SK-N-MC (cell line): ENCODE measurements around the gene SEMA5A.
A peak's percentile ranks its signal among the peaks of the same experiment; 100 is the strongest.

Experiments
- DNase-seq: peaks from one replicate; pipeline ENCODE4 v3.0.0-alpha.2; 2011; ENCODE audit warnings: low read depth, low spot score
- H3K27ac ChIP-seq: fragments of 200-600 bp; sonication (generic); 2 replicates; pipeline ENCODE4 v1.5.1; 2016; ENCODE audit warnings: mixed run types
- H3K36me3 ChIP-seq: fragments of 200-600 bp; sonication (generic); 2 replicates; pipeline ENCODE4 v1.6.1; 2017; ENCODE audit warnings: antibody characterized with exemption, low read length, mixed read lengths; ENCODE audit not compliant: insufficient read depth
- H3K4me3 ChIP-seq: fragments of 200-600 bp; sonication (generic); 2 replicates; pipeline ENCODE4 v1.5.1; 2016
- H3K9ac ChIP-seq: fragments of 200-600 bp; sonication (generic); 2 replicates; pipeline ENCODE4 v1.8.0; 2017; ENCODE audit warnings: mixed run types, mixed read lengths; ENCODE audit not compliant: insufficient read length
- H3K9me3 ChIP-seq: fragments of 200-600 bp; sonication (generic); 2 replicates; pipeline ENCODE4 v1.6.1; 2017; ENCODE audit warnings: low read depth, mild to moderate bottlenecking, antibody characterized with exemption, low read length, moderate library complexity, mixed read lengths
- EZH2 ChIP-seq: fragments of 200-600 bp; sonication (generic); IDR thresholded peaks from one replicate; pipeline ENCODE4 v1.6.1; 2017; ENCODE audit warnings: antibody characterized with exemption
- FOXP2 ChIP-seq: optimal IDR thresholded peaks from 2 replicates; pipeline ENCODE3; 2011; ENCODE audit warnings: mild to moderate bottlenecking, moderate library complexity; ENCODE audit not compliant: insufficient read depth; ENCODE audit errors: extremely low read length, control extremely low read depth
- POLR2AphosphoS5 ChIP-seq: IDR thresholded peaks from 2 replicates; pipeline ENCODE4 v1.6.1; 2012; ENCODE audit warnings: mild to moderate bottlenecking, low read depth, low read length, borderline replicate concordance

Gene SEMA5A, protein sequence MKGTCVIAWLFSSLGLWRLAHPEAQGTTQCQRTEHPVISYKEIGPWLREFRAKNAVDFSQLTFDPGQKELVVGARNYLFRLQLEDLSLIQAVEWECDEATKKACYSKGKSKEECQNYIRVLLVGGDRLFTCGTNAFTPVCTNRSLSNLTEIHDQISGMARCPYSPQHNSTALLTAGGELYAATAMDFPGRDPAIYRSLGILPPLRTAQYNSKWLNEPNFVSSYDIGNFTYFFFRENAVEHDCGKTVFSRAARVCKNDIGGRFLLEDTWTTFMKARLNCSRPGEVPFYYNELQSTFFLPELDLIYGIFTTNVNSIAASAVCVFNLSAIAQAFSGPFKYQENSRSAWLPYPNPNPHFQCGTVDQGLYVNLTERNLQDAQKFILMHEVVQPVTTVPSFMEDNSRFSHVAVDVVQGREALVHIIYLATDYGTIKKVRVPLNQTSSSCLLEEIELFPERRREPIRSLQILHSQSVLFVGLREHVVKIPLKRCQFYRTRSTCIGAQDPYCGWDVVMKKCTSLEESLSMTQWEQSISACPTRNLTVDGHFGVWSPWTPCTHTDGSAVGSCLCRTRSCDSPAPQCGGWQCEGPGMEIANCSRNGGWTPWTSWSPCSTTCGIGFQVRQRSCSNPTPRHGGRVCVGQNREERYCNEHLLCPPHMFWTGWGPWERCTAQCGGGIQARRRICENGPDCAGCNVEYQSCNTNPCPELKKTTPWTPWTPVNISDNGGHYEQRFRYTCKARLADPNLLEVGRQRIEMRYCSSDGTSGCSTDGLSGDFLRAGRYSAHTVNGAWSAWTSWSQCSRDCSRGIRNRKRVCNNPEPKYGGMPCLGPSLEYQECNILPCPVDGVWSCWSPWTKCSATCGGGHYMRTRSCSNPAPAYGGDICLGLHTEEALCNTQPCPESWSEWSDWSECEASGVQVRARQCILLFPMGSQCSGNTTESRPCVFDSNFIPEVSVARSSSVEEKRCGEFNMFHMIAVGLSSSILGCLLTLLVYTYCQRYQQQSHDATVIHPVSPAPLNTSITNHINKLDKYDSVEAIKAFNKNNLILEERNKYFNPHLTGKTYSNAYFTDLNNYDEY

DNA sequence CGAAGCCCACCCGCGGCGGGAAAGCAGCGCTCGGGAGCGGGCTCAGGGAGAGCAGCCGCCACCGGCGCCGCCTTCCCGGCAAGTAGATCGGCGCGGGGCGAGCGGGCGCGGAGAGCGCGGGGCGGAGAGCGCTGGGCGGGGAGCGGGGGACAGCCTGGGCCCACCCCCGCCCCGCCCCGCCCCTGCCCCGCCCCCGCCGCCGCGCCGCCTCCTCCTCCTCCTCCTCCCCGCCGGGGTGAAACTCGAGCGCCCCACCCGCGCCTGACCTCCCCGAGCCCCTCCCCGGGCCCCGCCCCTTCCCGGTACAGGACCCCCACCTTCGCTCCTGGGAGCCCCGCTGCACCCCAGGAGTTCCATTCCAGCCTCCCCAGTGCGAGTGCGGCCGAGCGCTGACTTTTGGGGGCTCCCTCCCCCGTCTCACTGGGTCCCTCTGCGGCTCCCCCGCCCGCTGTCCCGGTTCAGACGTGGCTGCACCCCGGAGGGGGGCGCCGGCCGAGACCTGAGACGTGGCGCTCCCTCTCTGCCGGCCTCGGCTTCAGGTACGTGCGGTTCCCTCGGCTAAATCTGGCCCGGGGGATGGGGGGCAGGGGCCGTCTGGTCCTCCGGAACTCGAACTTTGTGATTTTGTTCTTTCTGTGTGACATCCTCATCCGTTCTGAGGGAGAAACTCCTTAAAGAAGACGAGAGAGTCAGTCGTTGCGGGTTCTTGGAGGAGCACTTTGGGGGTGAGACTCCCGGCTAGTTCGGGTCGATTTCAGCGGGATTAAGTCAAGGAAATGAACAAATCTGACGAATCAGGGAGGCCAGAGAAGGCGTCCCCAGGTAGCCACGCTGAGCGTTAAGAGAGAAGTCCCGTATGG lies at the start of gene SEMA5A:
Gene SEMA5A, minus strand, starts transcription at position 84 of the 860 bp plus-strand sequence. CDS start 166,129 bp downstream, outside the sequence.
- Histone ChIP-seq H3K4me3 (peak within 1 kb of the TSS; percentile 66), H3K36me3 (no peaks in the 10 kb centered on the region), H3K27ac (no peak within 1 kb of the TSS), H3K9ac (no peak within 1 kb of the TSS), H3K9me3 (no peaks in the 10 kb centered on the region)
- no peak for DNase-seq
- TF ChIP-seq EZH2 (no peak), FOXP2 (no peak), POLR2AphosphoS5 (no peak)

DNA sequence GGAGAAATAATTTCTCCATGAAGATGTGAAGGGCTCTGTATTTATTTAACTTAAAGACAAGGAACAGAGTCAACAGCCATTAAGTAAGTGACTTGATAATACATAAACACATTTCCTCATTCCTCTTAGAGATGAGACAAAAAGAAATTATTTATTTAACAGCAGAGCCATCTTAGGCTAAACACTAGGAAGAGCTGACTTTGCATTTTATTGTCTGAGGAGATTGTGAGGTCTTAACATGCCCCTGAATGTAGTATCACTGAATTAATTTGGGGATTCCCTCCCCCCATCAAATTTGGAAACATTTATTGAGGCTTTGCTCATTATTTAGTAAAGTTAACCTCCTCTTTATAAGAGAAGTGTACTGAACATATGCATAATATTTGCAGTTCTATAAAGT lies 49.0 kb upstream of the SEMA5A start:
- Histone ChIP-seq H3K9ac (no peak overlapping the region), H3K27ac (no peak overlapping the region), H3K36me3 (no peaks in the 10 kb centered on the region), H3K9me3 (no peaks in the 10 kb centered on the region), H3K4me3 (no peak overlapping the region)
- TF ChIP-seq FOXP2 (no peak), EZH2 (no peak), POLR2AphosphoS5 (no peak)
- no peak for DNase-seq

DNA sequence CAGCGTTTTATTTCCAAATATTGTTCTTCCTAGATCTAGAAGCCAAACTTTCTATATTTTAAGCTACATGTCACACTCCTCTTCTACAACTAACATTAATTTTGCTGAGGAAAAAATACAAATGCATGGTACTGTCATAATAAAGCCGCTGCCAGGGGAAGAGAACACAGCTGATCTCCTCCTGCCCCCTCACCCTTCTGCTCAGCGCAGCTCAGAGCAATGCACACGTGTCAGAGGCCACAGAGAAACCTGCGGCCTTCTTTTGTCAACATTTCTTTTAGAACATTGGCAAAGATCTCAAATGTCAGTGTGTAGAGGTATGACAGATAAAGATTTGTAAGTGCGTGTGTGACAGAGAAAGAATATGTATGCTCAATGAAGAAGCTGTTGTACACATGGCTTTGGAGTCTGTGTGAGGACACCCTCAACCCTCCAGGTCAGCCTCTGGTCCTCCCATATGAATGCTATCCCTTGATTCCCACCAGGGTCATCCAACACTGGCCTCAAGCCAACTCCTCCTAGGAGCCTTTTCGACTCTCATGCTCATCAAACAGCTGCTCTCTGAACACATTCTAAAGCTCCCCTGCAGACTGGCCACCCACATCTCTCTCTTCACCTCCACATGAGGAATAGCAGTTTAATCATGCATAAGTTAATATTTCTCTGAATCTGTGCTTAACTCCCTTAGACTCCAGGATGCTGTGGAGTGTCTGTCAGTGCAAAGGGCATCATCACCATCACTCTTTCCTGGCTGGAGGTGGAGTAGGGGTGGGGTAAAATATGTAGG lies 43.4 kb upstream of the SEMA5A start:
- Histone ChIP-seq H3K4me3 (no peak overlapping the region), H3K27ac (no peak overlapping the region), H3K9me3 (no peaks in the 10 kb centered on the region), H3K36me3 (no peaks in the 10 kb centered on the region), H3K9ac (no peak overlapping the region)
- TF ChIP-seq EZH2: no peak
- no peak for TF ChIP-seq POLR2AphosphoS5
- TF ChIP-seq FOXP2: no peak
- no peak for DNase-seq

DNA sequence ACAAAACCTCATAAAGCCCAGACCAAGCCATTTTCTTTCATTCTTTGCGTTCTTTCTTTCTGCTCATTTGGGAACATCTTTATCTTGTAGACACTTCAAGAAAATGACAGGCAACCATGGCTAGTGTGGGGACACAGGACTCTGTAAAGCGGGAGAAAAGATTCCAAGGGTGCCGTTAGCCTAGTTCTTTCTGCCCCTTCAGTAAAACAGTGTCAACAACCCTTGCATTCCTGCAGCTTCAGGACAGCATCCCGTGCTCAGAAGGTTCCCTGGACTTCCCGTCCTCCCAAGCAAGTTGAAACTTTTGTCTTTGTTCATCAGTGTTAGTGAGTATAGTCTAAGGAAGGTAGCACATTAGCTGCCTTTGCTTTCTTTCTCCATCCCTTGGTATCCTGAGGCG lies 42.4 kb upstream of the SEMA5A start:
- no peaks in the 10 kb centered on the region for H3K9me3 ChIP-seq
- DNase-seq: no peak
- H3K4me3 ChIP-seq: no peak overlapping the region
- no peak for TF ChIP-seq POLR2AphosphoS5
- no peak for TF ChIP-seq FOXP2
- TF ChIP-seq EZH2: no peak
- no peaks in the 10 kb centered on the region for H3K36me3 ChIP-seq
- no peak overlapping the region for H3K9ac ChIP-seq
- H3K27ac ChIP-seq: no peak overlapping the region

DNA sequence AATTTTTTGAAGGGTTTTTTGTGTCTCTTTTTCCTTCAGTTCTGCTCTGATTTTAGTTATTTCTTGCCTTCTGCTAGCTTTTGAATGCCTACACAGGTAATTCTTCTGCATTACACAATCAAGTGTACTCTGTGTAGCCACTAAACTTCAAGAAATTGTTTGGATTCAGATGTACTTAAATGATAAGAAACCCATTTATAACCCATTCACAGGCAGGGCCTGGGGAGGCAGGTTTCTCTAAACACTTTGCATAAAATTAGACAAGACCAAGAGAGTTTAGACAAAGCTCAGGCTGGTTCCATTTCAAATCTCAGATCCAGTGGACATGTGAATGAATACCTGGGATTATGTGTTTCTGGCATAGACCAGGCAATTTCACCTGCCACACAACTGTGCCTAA lies 41.3 kb upstream of the SEMA5A start:
- H3K4me3 ChIP-seq: no peak overlapping the region
- no peak for DNase-seq
- H3K9me3 ChIP-seq: no peaks in the 10 kb centered on the region
- no peaks in the 10 kb centered on the region for H3K36me3 ChIP-seq
- H3K9ac ChIP-seq: no peak overlapping the region
- no peak for TF ChIP-seq EZH2
- no peak for TF ChIP-seq POLR2AphosphoS5
- TF ChIP-seq FOXP2: no peak
- no peak overlapping the region for H3K27ac ChIP-seq

DNA sequence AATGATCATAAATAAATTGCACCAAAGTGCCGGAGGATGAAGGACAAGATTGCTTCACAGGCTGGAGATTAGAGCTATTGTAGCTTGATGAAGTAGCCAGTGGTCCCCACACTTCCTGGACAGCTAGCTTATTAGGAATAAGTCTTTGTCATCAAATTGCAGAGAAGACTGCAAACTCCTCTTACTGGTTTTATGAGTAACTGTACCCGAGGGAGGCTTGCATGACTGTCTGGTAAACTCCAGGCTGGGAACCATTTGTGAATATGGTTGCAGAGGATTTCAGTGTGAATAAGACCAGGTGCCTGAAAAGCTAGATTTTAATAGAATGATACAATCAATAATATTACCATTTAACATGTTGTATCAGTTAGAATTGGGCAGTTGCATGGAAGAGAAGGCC lies 36.5 kb upstream of the SEMA5A start:
- Histone ChIP-seq H3K27ac (no peak overlapping the region), H3K9me3 (no peaks in the 10 kb centered on the region), H3K9ac (no peak overlapping the region), H3K36me3 (no peaks in the 10 kb centered on the region), H3K4me3 (no peak overlapping the region)
- no peak for DNase-seq
- TF ChIP-seq POLR2AphosphoS5 (no peak), FOXP2 (no peak)

DNA sequence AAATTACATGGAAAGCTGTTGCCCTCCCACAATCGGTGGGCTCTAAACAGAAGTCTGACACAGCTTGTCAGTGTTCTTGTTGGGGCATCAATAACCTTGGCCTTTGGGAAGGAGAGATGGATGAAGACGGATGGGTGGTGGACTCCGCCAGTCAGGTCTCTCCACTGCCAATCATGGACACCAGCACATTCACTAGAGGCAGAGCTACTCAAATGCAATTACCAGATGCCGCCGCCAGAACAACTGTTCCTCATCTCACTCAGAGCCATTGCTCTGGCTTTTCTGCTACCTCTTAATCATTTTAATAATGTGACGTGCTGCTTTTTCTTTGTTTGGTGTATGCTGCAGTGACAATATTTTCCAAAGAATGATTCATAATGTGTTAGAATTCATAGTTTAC lies 27.9 kb upstream of the SEMA5A start:
- Histone ChIP-seq H3K27ac (no peak overlapping the region), H3K9me3 (no peaks in the 10 kb centered on the region)
- TF ChIP-seq FOXP2 (no peak), EZH2 (no peak)

DNA sequence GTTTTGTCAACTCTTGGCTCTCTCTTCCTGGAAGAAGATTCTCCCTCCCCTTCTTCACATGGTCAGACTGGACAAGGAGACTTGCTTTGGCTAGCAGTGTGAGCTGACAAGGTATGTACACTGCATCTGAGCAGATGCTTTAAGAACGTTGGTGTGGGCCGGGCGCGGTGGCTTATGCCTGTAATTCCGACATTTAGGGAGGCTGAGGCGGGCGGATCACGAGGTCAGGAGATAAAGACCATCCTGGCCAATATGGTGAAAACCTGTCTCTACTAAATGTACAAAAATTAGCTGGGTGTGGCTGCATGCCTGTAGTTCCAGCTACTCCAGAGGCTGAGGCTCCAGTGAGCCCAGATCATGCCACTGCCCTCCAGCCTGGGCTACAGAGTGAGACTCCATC lies 26.4 kb upstream of the SEMA5A start:
- Histone ChIP-seq H3K27ac (no peak overlapping the region), H3K4me3 (no peak overlapping the region), H3K36me3 (no peaks in the 10 kb centered on the region), H3K9ac (no peak overlapping the region), H3K9me3 (no peaks in the 10 kb centered on the region)
- no peak for DNase-seq
- TF ChIP-seq EZH2 (no peak), FOXP2 (no peak), POLR2AphosphoS5 (no peak)

More for the DNA sequence above, 27.9 kb upstream of the SEMA5A start:
- no peak overlapping the region for H3K4me3 ChIP-seq
- no peaks in the 10 kb centered on the region for H3K36me3 ChIP-seq
- DNase-seq: no peak
- no peak overlapping the region for H3K9ac ChIP-seq
